ENCODE measurements around the gene UBE2O.

UBE2O gene

GRCh38 chr17:76408037-76408849 is 44.7 kb downstream of the UBE2O start:
- Mint-ChIP-seq H3K9me3 (no peaks in the 10 kb centered on the region), H3K27ac (no peak overlapping the region), H3K27me3 (no peaks in the 10 kb centered on the region), H3K4me3 (no peak overlapping the region), H3K4me1 (ENCODE audit: low read depth) (peaks cover 15% of the 10 kb centered on the region), H3K36me3 (ENCODE audit: low read depth) (peaks cover 21% of the 10 kb centered on the region)

- Mint-ChIP-seq H3K36me3 (ENCODE audit: low read depth) (peaks cover 28% of the 10 kb centered on the region), H3K4me1 (ENCODE audit: low read depth) (peaks cover 15% of the 10 kb centered on the region), H3K9me3 (no peaks in the 10 kb centered on the region), H3K27me3 (no peaks in the 10 kb centered on the region), H3K4me3 (no peak overlapping the region), H3K27ac (no peak overlapping the region)
Measured at GRCh38 chr17:76407509-76407908, 45.4 kb downstream of the UBE2O start.

DNA sequence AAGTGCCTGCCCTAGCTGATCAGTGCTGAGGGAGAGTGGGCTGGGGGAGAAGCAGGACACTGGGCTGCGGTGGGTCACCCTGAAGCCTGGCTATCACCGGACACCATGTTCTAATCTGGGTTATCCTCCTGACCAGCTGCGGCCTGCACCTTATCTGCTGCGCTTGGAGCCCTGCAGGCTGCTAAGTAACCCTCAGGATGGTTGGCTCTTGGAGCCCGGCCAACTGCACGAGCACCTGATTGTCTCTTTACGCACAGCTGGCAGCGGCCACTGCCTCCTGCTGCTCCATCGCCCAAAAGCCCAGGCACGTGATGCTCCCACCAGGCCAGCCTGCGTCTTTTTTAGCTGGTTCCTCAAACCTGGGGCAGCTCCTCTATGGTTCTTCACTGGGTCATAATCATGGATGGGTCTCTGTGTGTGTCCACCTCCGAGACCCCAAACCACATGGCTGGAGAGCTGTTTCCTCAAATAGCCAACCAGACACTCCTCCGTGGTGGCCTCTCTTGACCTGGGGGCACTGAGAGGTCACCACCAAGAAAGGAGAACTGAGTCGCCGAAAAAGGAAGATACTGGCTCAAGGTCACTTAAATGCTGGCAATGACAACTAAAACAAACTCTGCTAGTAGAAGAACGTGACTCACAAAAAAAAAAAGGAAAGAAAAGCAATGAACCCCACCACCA is 46.8 kb downstream of the UBE2O start:
- Mint-ChIP-seq H3K27me3 (no peaks in the 10 kb centered on the region), H3K27ac (no peak overlapping the region), H3K4me3 (no peak overlapping the region), H3K9me3 (no peaks in the 10 kb centered on the region), H3K4me1 (ENCODE audit: low read depth) (peaks cover 15% of the 10 kb centered on the region), H3K36me3 (ENCODE audit: low read depth) (peaks cover 40% of the 10 kb centered on the region)

DNA sequence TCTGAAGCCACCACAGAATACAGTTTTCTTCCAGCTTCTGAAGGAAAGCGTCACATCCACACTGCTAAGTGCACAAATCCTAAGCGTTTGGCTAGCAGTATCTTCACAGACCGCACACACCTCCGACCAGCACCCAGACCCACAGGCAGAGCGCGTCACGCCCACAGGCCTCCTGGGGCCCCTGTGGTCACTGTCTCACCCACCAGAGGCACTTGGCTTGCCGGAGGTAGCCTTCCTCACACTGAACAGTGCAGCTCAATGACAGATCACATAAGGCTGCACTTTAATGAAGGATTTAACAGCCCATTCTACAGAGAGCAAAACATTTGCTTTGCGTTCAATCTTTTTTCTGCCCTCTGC is 47.4 kb downstream of the UBE2O start:
- Mint-ChIP-seq H3K36me3 (ENCODE audit: low read depth) (peaks cover 45% of the 10 kb centered on the region), H3K4me1 (ENCODE audit: low read depth) (peaks cover 15% of the 10 kb centered on the region), H3K9me3 (no peaks in the 10 kb centered on the region), H3K27ac (no peak overlapping the region), H3K4me3 (no peak overlapping the region), H3K27me3 (no peaks in the 10 kb centered on the region)

GRCh38 chr17:76404976-76405563 is 47.9 kb downstream of the UBE2O start:
- Mint-ChIP-seq H3K4me1 (ENCODE audit: low read depth) (peaks cover 15% of the 10 kb centered on the region), H3K4me3 (no peak overlapping the region), H3K27me3 (no peaks in the 10 kb centered on the region), H3K36me3 (ENCODE audit: low read depth) (peaks cover 48% of the 10 kb centered on the region), H3K9me3 (no peaks in the 10 kb centered on the region), H3K27ac (no peak overlapping the region)

DNA sequence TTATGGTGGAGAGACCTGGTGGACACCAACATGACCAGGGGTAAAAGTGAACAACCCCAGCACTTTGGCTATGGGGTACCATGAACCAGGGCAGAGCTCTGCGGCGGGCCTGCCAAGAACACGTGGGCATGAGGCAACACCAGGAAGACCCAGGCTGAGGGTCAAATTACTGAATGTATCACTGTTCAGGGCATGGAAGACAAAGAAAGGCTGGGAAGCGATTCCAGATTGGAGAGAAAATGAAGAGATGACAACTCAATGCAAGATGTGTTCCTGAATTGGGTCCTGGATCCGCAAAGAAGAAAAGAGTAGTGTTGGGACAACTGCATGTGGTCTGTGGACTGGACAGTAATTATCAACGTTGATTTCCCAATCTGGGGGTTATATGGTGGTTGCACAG is 48.7 kb downstream of the UBE2O start:
- Mint-ChIP-seq H3K27ac (no peak overlapping the region), H3K4me1 (ENCODE audit: low read depth) (peaks cover 15% of the 10 kb centered on the region), H3K4me3 (no peak overlapping the region)

DNA sequence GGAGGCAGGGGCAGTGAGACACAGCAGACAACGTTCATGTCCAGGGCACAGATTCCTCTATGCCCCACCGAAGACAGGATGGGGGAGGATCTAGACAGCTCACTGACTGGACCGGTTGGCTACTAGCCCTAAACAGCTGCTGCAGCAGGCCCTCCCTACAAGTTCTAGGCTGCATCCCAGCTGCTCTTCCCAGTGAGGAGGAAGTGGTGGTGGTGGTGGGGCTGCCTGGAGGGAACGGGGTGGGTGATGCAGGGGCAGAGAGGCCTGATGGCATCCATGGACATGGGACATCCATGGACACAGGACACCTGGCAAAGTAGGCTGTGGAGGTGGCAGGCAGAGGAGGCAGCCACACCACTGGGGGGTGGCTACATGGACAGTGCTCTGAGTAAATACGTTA is 50.2 kb downstream of the UBE2O start:
- no peak overlapping the region for H3K4me3 Mint-ChIP-seq
- H3K27ac Mint-ChIP-seq, result no peak overlapping the region
- H3K9me3 Mint-ChIP-seq, result no peaks in the 10 kb centered on the region
- H3K4me1 Mint-ChIP-seq (ENCODE audit: low read depth), result peaks cover 10% of the 10 kb centered on the region
- no peaks in the 10 kb centered on the region for H3K27me3 Mint-ChIP-seq
- H3K36me3 Mint-ChIP-seq (ENCODE audit: low read depth), result peaks cover 66% of the 10 kb centered on the region

More for the DNA sequence above, 48.7 kb downstream of the UBE2O start:
- no peaks in the 10 kb centered on the region for H3K27me3 Mint-ChIP-seq
- H3K36me3 Mint-ChIP-seq (ENCODE audit: low read depth), result peaks cover 54% of the 10 kb centered on the region
- H3K9me3 Mint-ChIP-seq, result no peaks in the 10 kb centered on the region

DNA sequence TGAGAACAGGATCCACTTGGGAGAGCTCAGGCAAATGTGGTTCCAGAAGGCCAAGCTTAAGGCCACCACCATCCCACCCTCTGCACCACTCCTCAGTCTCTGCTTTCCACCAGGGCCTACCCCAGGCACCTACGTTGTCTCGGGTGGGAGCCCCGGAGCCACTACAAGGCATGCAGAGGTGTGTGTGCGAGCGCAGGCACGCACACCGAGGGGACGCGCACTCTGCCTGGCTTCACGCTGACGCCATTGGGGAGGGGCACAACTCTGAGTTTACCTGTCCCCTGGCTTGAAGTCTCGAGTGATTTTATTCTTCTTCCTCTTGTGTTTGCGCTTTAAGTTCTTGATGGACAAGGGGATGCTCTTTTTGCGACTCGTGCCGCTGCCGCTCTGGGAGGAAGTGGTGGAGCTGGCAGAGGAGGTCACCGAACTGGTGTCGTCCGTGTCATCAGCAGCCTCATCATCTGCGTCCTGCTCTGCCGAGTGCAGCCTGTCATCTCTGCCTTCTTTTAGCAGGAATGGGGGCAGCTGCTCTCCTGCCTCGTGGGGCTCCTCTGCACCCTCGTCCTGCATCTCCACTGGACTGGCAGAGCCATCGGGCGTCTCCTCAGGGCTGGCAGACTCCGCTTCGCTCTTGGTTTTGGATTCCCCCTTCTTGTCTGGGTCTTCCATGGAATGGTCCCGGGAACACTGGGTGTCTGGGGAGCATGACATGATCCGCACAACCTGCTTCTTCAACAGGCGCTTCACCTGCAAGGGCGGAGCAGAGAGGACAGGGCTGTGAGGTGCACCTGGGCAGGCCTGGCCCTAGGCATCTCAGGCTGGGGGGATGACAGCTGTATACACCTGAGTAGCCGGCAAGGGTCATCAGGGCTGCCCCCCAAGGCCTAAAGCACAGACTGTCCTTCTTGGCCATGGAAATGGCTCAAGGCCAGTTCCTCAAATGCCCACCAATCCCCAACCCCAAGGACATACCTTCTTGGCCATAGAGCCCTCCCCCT is 53.5 kb downstream of the UBE2O start:
- H3K4me3 Mint-ChIP-seq, result no peak overlapping the region
- peaks cover 56% of the 10 kb centered on the region for H3K36me3 Mint-ChIP-seq (ENCODE audit: low read depth)
- no peaks in the 10 kb centered on the region for H3K9me3 Mint-ChIP-seq
- H3K4me1 Mint-ChIP-seq (ENCODE audit: low read depth), result no peaks in the 10 kb centered on the region
- no peaks in the 10 kb centered on the region for H3K27me3 Mint-ChIP-seq
- no peak overlapping the region for H3K27ac Mint-ChIP-seq

GRCh38 chr17:76398523-76399174 is 54.3 kb downstream of the UBE2O start:
- Mint-ChIP-seq H3K4me1 (ENCODE audit: low read depth) (no peaks in the 10 kb centered on the region), H3K9me3 (no peaks in the 10 kb centered on the region), H3K27me3 (no peaks in the 10 kb centered on the region), H3K4me3 (no peak overlapping the region), H3K36me3 (ENCODE audit: low read depth) (peaks cover 56% of the 10 kb centered on the region), H3K27ac (no peak overlapping the region)

DNA sequence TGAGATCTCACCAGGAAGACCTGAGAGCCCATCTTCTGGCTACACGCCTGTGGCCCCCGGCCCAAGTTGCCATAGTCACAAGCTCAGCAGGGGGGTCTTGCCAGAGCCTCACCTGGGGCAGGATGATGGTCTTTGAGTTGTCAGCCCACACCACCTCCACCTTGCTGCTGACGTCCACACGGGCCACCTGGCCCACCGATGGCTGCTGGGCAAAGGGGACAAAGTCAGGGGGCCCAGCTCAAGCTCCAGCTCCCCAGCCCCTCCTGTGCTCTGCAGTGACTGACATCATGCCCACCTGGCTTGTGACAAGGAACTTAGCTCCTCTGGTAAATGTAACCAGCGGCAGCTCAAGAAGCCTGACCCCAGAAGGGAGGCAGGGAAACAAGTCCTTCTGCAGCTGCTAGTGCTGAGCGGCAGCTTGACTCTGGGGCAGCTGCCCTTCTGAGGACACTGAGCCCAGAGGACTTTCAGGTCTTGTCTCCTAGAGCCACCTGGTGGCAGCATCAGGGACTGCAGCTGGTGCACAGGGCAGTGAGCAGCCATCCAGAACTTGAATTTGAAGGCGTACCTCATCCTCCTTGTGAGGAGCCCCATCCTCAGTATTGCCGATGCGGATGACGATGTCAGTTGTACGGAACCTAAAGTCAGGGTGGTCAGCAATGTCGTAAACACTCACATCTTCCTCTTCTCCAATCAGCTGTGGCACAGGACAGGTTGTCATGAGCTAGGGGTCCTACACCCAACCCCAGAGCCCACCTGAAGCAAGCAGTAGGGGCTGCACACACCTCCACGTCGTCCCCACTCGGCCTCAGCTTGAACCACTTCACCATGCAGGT is 55.0 kb downstream of the UBE2O start:
- no peaks in the 10 kb centered on the region for H3K27me3 Mint-ChIP-seq
- no peaks in the 10 kb centered on the region for H3K4me1 Mint-ChIP-seq (ENCODE audit: low read depth)
- no peak overlapping the region for H3K27ac Mint-ChIP-seq
- no peak overlapping the region for H3K4me3 Mint-ChIP-seq
- no peaks in the 10 kb centered on the region for H3K9me3 Mint-ChIP-seq
- peaks cover 53% of the 10 kb centered on the region for H3K36me3 Mint-ChIP-seq (ENCODE audit: low read depth)

DNA sequence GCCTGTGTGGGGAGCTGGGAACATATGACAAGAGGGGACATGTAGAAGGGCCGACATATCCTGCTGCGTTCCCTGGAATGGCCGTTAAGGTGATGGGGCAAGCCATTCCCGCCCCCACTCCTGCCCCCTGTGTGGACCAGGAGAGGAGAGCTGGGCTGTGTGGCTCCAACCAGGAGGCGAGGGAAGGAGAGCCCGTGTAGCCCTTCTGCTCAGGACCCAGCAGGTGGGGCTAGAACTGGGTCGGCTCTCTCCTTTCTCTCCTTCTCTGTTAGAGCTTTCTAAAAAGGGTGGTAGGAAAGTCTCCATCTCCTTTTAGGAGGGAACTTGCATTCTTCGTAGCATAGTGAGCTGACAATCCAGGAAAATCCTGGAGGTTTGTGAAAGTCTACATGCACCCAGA is 55.8 kb downstream of the UBE2O start:
- peaks cover 46% of the 10 kb centered on the region for H3K36me3 Mint-ChIP-seq (ENCODE audit: low read depth)
- H3K27me3 Mint-ChIP-seq, result no peaks in the 10 kb centered on the region
- H3K27ac Mint-ChIP-seq, result no peak overlapping the region
- H3K9me3 Mint-ChIP-seq, result no peaks in the 10 kb centered on the region
- no peaks in the 10 kb centered on the region for H3K4me1 Mint-ChIP-seq (ENCODE audit: low read depth)
- H3K4me3 Mint-ChIP-seq, result no peak overlapping the region

DNA sequence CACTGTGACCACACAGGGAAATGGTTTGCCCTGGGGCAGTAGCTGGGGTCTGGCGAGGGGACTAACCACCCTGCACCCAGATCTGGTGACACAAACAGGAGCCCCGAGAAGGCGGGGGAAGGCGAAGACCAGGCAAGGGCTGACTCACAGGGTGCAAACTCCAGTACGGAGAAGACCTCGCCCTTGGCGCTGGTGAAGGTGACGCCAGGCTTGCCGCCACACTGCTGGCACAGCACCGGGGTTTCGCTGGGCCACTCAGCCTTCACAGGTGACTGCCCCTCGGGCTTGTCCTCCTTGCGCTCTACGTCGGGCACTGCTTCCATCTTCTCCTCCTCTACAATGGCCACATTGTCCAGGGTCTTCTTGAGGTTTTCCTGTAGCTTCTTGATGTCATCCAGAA is 57.0 kb downstream of the UBE2O start:
- H3K4me3 Mint-ChIP-seq, result no peak overlapping the region
- H3K36me3 Mint-ChIP-seq (ENCODE audit: low read depth), result peaks cover 36% of the 10 kb centered on the region
- H3K27ac Mint-ChIP-seq, result no peak overlapping the region
- H3K27me3 Mint-ChIP-seq, result no peaks in the 10 kb centered on the region
- no peaks in the 10 kb centered on the region for H3K4me1 Mint-ChIP-seq (ENCODE audit: low read depth)
- H3K9me3 Mint-ChIP-seq, result no peaks in the 10 kb centered on the region

- Mint-ChIP-seq H3K27me3 (no peaks in the 10 kb centered on the region), H3K4me1 (ENCODE audit: low read depth) (no peaks in the 10 kb centered on the region), H3K36me3 (ENCODE audit: low read depth) (peaks cover 26% of the 10 kb centered on the region), H3K4me3 (no peak overlapping the region), H3K9me3 (no peaks in the 10 kb centered on the region), H3K27ac (no peak overlapping the region)
Measured at GRCh38 chr17:76394166-76394565, 58.8 kb downstream of the UBE2O start.

All from stimulated activated naive CD8-positive, alpha-beta T cell treated with anti-CD3 and anti-CD28 coated beads, Interleukin-15, Interleukin-2, amounts not matched to agents 100 ng/mL and 50 ng/mL, for 24 hours (primary cell).